ENCODE results near the gene PTGDS.
A peak's percentile ranks its signal among the peaks of the same experiment; 100 is the strongest.

Gene PTGDS

GRCh38 chr9:136943291-136944211, 33.8 kb upstream of the PTGDS start:
- Histone ChIP-seq H4K8ac (ENCODE audit: low read depth, low read length) (peak overlapping the region; percentile 43), H2BK12ac (ENCODE audit: low read length) (peak overlapping the region; percentile 41), H3K4me2 (ENCODE audit: insufficient read depth, low read length, poor library complexity, severe bottlenecking) (peak overlapping the region; percentile 91), H3K79me1 (ENCODE audit: low read depth, low read length) (peaks cover 20% of the 10 kb centered on the region), H3K27ac (replicated peaks; ENCODE audit: low read length) (peak overlapping the region; percentile 72), H3K9ac (ENCODE audit: low read depth, low read length, poor library complexity) (peak overlapping the region; percentile 97), H2AK5ac (ENCODE audit: low read depth, low read length) (peak overlapping the region; percentile 84), H3K36me3 (replicated peaks in 1 of 2; ENCODE audit: control insufficient read depth in 2 of 2, insufficient read depth in 2 of 2, low read length in 2 of 2) (peaks cover 35 to 46% of the 10 kb centered on the region in 2 donors), H4K91ac (ENCODE audit: low read depth, low read length, poor library complexity) (no peak overlapping the region), H3K18ac (ENCODE audit: low read length) (peak overlapping the region; percentile 97), H2AFZ (ENCODE audit: low read length) (peak overlapping the region; percentile 84), H3K14ac (ENCODE audit: low read length) (peak overlapping the region; percentile 84), H3K4ac (ENCODE audit: low read length) (no peak overlapping the region), H2BK15ac (ENCODE audit: low read length) (no peak overlapping the region), H3K9me3 (replicated peaks in 1 of 2; ENCODE audit: control insufficient read depth in 2 of 2, insufficient read depth in 1 of 2, low read depth in 1 of 2, low read length in 2 of 2) (peaks cover 0 to 2% of the 10 kb centered on the region in 2 donors), H3K23ac (ENCODE audit: low read depth, low read length, poor library complexity) (peak overlapping the region; percentile 97), H3K4me1 (ENCODE audit: control insufficient read depth in 2 of 2, insufficient read depth in 1 of 2, low read depth in 1 of 2, low read length in 2 of 2) (peaks cover 8% of the 10 kb centered on the region in 2 donors), H2BK120ac (ENCODE audit: low read depth, low read length) (no peak overlapping the region), H3K27me3 (ENCODE audit: control insufficient read depth in 3 of 3, insufficient read depth in 3 of 3, low read depth in 1 of 3, low read length in 3 of 3) (no peaks in the 10 kb centered on the region), H3K4me3 (ENCODE audit: low read length in 2 of 2) (peak overlapping the region; percentile 92 to 96), H2BK5ac (ENCODE audit: low read length) (peak overlapping the region; percentile 87)
- no CpG with 5 or more reads among the region's 61 CpGs for WGBS, 2 donors (ENCODE audit: extremely low coverage in 2 of 2, insufficient read length in 2 of 2, insufficient replicate concordance in 1 of 2)
- no peak for DNase-seq (ENCODE audit: low spot score)

- Histone ChIP-seq H2AFZ (ENCODE audit: low read length) (peak overlapping the region; percentile 84), H2BK120ac (ENCODE audit: low read depth, low read length) (no peak overlapping the region), H3K27me3 (ENCODE audit: control insufficient read depth in 3 of 3, insufficient read depth in 3 of 3, low read depth in 1 of 3, low read length in 3 of 3) (no peaks in the 10 kb centered on the region), H3K4me3 (ENCODE audit: low read length in 2 of 2) (peak overlapping the region; percentile 92 to 96), H3K9ac (ENCODE audit: low read depth, low read length, poor library complexity) (peak overlapping the region; percentile 97), H3K27ac (replicated peaks; ENCODE audit: low read length) (peak overlapping the region; percentile 72), H3K79me1 (ENCODE audit: low read depth, low read length) (peaks cover 20% of the 10 kb centered on the region), H2AK5ac (ENCODE audit: low read depth, low read length) (peak overlapping the region; percentile 84), H3K9me3 (replicated peaks in 1 of 2; ENCODE audit: control insufficient read depth in 2 of 2, insufficient read depth in 1 of 2, low read depth in 1 of 2, low read length in 2 of 2) (peaks cover 0 to 2% of the 10 kb centered on the region in 2 donors), H4K8ac (ENCODE audit: low read depth, low read length) (peak overlapping the region; percentile 17), H3K4me1 (ENCODE audit: control insufficient read depth in 2 of 2, insufficient read depth in 1 of 2, low read depth in 1 of 2, low read length in 2 of 2) (peaks cover 9% of the 10 kb centered on the region in 2 donors), H2BK5ac (ENCODE audit: low read length) (peak overlapping the region; percentile 87), H2BK12ac (ENCODE audit: low read length) (no peak overlapping the region), H3K23ac (ENCODE audit: low read depth, low read length, poor library complexity) (peak overlapping the region; percentile 97), H4K91ac (ENCODE audit: low read depth, low read length, poor library complexity) (no peak overlapping the region), H2BK15ac (ENCODE audit: low read length) (no peak overlapping the region), H3K36me3 (replicated peaks in 1 of 2; ENCODE audit: control insufficient read depth in 2 of 2, insufficient read depth in 2 of 2, low read length in 2 of 2) (peaks cover 34 to 43% of the 10 kb centered on the region in 2 donors), H3K4me2 (ENCODE audit: insufficient read depth, low read length, poor library complexity, severe bottlenecking) (peak overlapping the region; percentile 91), H3K18ac (ENCODE audit: low read length) (peak overlapping the region; percentile 97), H3K4ac (ENCODE audit: low read length) (no peak overlapping the region), H3K14ac (ENCODE audit: low read length) (peak overlapping the region; percentile 82)
- DNase-seq (ENCODE audit: low spot score): no peak
- WGBS, 2 donors (ENCODE audit: extremely low coverage in 2 of 2, insufficient read length in 2 of 2, insufficient replicate concordance in 1 of 2): no CpG with 5 or more reads among the region's 45 CpGs
Measured at GRCh38 chr9:136944212-136944518, 33.1 kb upstream of the PTGDS start.

- peak; percentile 94 for DNase-seq (ENCODE audit: low spot score)
- H3K4me1 ChIP-seq (ENCODE audit: control insufficient read depth in 2 of 2, insufficient read depth in 1 of 2, low read depth in 1 of 2, low read length in 2 of 2): peaks cover 10% of the 10 kb centered on the region in 2 donors
- H3K36me3 ChIP-seq (replicated peaks in 1 of 2; ENCODE audit: control insufficient read depth in 2 of 2, insufficient read depth in 2 of 2, low read length in 2 of 2): peaks cover 31 to 37% of the 10 kb centered on the region in 2 donors
- peak within 1 kb of the TSS; percentile 84 for H2AK5ac ChIP-seq (ENCODE audit: low read depth, low read length)
- H2BK5ac ChIP-seq (ENCODE audit: low read length): peak within 1 kb of the TSS; percentile 87
- peaks cover 19% of the 10 kb centered on the region for H3K79me1 ChIP-seq (ENCODE audit: low read depth, low read length)
- WGBS, 2 donors (ENCODE audit: extremely low coverage in 2 of 2, insufficient read length in 2 of 2, insufficient replicate concordance in 1 of 2): no CpG with 5 or more reads among the region's 74 CpGs
- H3K4ac ChIP-seq (ENCODE audit: low read length): peak within 1 kb of the TSS; percentile 38
- H4K91ac ChIP-seq (ENCODE audit: low read depth, low read length, poor library complexity): no peak within 1 kb of the TSS
- peak within 1 kb of the TSS; percentile 52 for H4K8ac ChIP-seq (ENCODE audit: low read depth, low read length)
- H2BK120ac ChIP-seq (ENCODE audit: low read depth, low read length): peak within 1 kb of the TSS; percentile 4
- peak within 1 kb of the TSS; percentile 91 for H3K4me2 ChIP-seq (ENCODE audit: insufficient read depth, low read length, poor library complexity, severe bottlenecking)
- peak within 1 kb of the TSS; percentile 72 for H3K27ac ChIP-seq (replicated peaks; ENCODE audit: low read length)
- H3K23ac ChIP-seq (ENCODE audit: low read depth, low read length, poor library complexity): peak within 1 kb of the TSS; percentile 97
- peak within 1 kb of the TSS; percentile 97 for H3K9ac ChIP-seq (ENCODE audit: low read depth, low read length, poor library complexity)
- peaks cover 0 to 2% of the 10 kb centered on the region in 2 donors for H3K9me3 ChIP-seq (replicated peaks in 1 of 2; ENCODE audit: control insufficient read depth in 2 of 2, insufficient read depth in 1 of 2, low read depth in 1 of 2, low read length in 2 of 2)
- peak within 1 kb of the TSS; percentile 84 for H3K14ac ChIP-seq (ENCODE audit: low read length)
- H2BK15ac ChIP-seq (ENCODE audit: low read length): peak within 1 kb of the TSS; percentile 93
- H2AFZ ChIP-seq (ENCODE audit: low read length): peak within 1 kb of the TSS; percentile 84
- H3K4me3 ChIP-seq (ENCODE audit: low read length in 2 of 2): peak within 1 kb of the TSS; percentile 92 to 96
- peak within 1 kb of the TSS; percentile 95 for H2BK12ac ChIP-seq (ENCODE audit: low read length)
- H3K18ac ChIP-seq (ENCODE audit: low read length): peak within 1 kb of the TSS; percentile 97
- H3K27me3 ChIP-seq (ENCODE audit: control insufficient read depth in 3 of 3, insufficient read depth in 3 of 3, low read depth in 1 of 3, low read length in 3 of 3): no peaks in the 10 kb centered on the region
Measured at GRCh38 chr9:136944519-136945332, 32.6 kb upstream of the PTGDS start, which contains the start of the genes C8G and FBXW5. C8G (plus strand) TSS chr9:136945243; CDS start chr9:136945321, 78 bp downstream. FBXW5 (minus strand) TSS chr9:136944738; CDS start chr9:136944083, 655 bp downstream.
